ENCODE measurements around the gene NCOA4.
A peak's percentile ranks its signal among the peaks of the same experiment; 100 is the strongest.
"Not testable (repeated sequence)": the region's sequence is repeated elsewhere in the genome, so short reads cannot be mapped to it uniquely, and the experiment has no call there.

Gene NCOA4

GRCh38 chr10:45983538-45984186 lies 46.8 kb downstream of the NCOA4 start:
- DNase-seq (ENCODE audit: low read depth): peak; percentile 11

DNA sequence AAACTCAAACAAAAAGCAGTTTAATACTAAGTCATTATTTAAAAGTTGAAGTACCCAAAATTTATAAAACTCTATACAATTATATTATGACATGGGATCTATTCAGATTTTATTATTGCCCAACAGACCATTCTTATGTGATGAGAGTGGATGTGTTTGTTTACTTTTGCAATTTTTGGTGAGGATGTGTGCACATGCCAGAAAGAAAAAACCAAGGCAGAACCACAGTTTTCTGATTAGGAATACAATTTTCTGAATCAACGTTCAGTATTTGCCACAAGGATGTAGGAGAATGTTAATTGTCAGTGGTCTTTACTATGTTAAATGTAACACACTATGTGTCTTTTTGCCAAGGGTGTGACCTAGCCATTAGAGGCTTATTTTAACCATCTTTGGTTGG lies 49.1 kb downstream of the NCOA4 start:
- not testable (repeated sequence) for DNase-seq (ENCODE audit: low read depth)

- DNase-seq (ENCODE audit: low read depth): not testable (repeated sequence)
These were observed 51.9 kb downstream of the NCOA4 start for GRCh38 chr10:45978554-45978953.

DNA sequence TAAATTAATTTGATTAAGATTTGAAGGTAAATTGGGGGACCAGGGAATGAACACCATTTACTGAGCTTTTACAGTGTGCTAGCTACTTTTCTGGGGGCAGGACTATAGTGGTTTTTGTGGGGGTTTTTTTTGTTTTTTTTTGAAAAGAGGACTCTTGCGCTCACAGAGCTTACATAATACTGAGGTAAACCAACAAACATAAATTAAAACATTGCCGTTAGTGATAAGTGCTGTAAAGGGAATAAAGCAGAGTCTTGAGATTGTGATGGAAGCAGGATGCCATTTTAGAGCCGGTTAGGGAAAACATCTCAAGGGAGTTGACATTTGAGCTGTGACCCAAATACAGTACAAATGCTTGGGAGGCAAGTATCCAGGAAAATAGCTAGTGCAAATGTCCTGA lies 56.4 kb downstream of the NCOA4 start:
- not testable (repeated sequence) for DNase-seq (ENCODE audit: low read depth)

GRCh38 chr10:45972813-45973169 lies 57.6 kb downstream of the NCOA4 start:
- not testable (repeated sequence) for DNase-seq (ENCODE audit: low read depth)

GRCh38 chr10:45972106-45972812 lies 58.2 kb downstream of the NCOA4 start, which contains the start of gene TIMM23:
TSS of gene TIMM23 (plus strand) at chr10:45972489. CDS start at chr10:45972625, 136 bp downstream.
- peak; percentile 76 for DNase-seq (ENCODE audit: low read depth)

DNA sequence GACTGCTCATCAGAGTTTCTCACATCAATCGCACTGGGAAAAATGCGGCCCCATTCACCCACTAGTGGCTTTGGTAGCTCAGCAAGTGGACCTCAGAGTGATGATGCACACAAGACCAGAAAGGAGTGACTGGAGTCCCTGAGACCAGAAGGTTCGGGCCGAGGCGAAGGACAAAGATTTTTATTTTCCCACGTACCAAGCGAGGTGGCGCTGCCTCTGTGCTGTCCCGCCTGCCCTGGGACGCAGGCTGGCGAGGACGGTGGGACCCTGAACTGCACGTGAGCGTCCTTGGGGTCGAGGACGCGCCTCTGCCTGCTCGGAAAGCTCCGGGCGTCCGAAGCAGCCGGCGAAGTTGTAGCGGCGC lies 58.7 kb downstream of the NCOA4 start:
- DNase-seq (ENCODE audit: low read depth): not testable (repeated sequence)

DNA sequence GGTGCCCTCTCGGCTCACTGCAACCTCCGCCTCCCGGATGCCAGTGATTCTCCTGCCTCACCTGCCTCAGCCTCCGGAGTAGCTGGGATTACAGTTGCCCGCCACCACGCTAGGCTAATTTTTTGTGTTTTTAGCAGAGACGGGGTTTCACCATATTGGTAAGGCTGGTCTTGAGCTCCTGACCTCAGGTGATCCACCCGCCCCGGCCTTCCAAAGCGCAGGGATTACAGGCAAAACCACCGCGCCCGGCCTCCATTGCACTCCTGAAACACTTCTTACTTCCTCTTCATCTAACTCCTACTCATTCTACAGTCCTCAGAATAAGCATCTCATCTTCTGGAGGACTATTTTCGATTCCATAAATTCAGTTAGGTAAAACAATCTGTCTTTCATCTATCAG lies 59.4 kb downstream of the NCOA4 start:
- DNase-seq (ENCODE audit: low read depth): not testable (repeated sequence)

- not testable (repeated sequence) for DNase-seq (ENCODE audit: low read depth)
These were observed 67.6 kb downstream of the NCOA4 start for GRCh38 chr10:45962686-45963452.

DNA sequence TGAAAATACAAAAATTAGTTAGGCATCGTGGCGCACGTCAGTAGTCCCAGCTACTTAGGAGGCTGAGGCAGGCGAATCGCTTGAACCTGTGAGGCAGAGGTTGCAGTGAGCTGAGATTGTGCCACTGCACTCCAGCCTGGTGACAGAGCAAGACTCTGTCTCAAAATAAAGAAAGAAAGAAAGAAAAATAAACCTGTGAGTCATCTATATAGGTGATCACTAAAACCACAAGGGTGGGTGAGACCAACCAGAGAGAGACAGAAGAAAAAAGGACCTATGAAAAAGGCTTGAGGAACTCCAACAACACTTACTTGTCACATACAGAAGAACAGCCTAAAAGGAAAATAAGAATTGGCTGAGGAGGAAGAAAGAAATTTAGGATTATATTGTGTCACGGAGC lies 72.5 kb downstream of the NCOA4 start:
- DNase-seq (ENCODE audit: low read depth): not testable (repeated sequence)

GRCh38 chr10:45956634-45957033 lies 73.8 kb downstream of the NCOA4 start:
- DNase-seq (ENCODE audit: low read depth): not testable (repeated sequence)

Data from activated T-cell treated with anti-CD3 and anti-CD28 coated beads for 1 hour (primary cell).